Left renal pelvis (tissue), 4 donors: ENCODE results near the gene ZNF718. TPM values are rescaled to one million over a fixed set of nuclear protein-coding genes. Genes with fewer than 3 reads are reported as not detected.
"Not testable (repeated sequence)": the region's sequence is repeated elsewhere in the genome, so short reads cannot be mapped to it uniquely, and the experiment has no call there.

Experiments
- DNase-seq, 4 donors: peaks; one replicate each; pipeline ENCODE4 v3.0.0-alpha.2; 2013; ENCODE audit warnings: low read depth in 4 of 4, low spot score in 3 of 4
- polyA plus RNA-seq, 4 donors: library from polyadenylated mRNA; unstranded; fragments of 120-200 nt; gene quantifications; one replicate each; pipeline ENCODE4 v1.2.1, GENCODE V29; 2013; ENCODE audit not compliant: insufficient read length in 4 of 4

Gene ZNF718
- polyA plus RNA-seq, 4 donors: 8.6 to 16.9 (median 11.0) TPM

- no peak for DNase-seq
Measured at GRCh38 chr4:147233-147632, 22.9 kb downstream of the ZNF718 start.

DNA sequence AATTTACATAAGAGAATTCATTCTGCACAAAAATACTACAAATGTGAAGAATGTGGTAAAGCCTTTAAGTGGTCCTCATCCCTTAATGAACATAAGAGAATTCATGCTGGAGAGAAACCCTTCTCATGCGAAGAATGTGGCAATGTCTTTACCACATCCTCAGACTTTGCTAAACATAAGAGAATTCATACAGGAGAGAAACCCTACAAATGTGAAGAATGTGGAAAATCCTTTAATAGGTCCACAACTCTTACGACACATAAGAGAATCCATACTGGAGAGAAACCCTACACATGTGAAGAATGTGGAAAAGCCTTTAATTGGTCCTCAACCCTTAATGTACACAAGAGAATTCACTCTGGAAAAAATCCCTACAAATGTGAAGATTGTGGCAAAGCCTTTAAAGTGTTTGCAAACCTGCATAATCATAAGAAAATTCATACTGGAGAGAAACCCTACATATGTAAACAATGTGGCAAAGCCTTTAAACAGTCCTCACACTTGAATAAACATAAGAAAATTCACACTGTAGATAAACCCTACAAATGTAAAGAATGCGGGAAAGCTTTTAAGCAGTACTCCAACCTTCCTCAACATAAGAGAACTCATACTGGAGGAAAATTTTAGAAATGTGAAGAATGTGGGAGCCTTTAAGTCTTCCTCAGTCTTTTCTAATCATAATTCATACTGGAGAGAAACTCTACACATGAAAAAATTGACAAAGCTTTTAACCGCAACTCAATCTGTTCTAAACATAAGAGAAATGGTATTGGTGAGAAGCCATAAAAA, 37.4 kb downstream of the ZNF718 start:
- DNase-seq: no peak

GRCh38 chr4:169640-170039, 45.3 kb downstream of the ZNF718 start:
- DNase-seq: not testable (repeated sequence)

GRCh38 chr4:171318-171717, 47.0 kb downstream of the ZNF718 start:
- DNase-seq: not testable (repeated sequence)

GRCh38 chr4:173666-174314, 49.5 kb downstream of the ZNF718 start:
- no peak for DNase-seq

DNA sequence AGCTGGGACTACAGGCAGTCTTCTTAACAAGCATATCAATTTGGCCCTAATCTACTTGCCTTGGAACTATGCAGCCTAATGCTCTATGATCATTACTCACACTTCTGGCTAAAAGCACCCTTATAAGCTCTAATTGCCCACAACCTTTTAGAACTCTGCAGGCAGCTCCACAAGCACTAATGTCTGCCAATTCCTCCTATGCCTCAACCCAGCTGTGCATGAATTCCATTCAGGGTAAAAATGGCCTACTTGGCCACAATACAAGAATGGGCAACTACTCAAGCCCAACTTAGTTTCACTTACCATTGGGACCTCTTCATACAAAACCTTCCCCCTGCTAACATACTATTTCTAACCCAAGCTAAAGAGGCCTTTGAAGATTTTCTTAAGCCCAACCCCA, 51.7 kb downstream of the ZNF718 start:
- DNase-seq: no peak

GRCh38 chr4:176995-177394, 52.7 kb downstream of the ZNF718 start:
- DNase-seq: no peak

- DNase-seq: not testable (repeated sequence)
Measured at GRCh38 chr4:182225-182624, 57.9 kb downstream of the ZNF718 start.

DNA sequence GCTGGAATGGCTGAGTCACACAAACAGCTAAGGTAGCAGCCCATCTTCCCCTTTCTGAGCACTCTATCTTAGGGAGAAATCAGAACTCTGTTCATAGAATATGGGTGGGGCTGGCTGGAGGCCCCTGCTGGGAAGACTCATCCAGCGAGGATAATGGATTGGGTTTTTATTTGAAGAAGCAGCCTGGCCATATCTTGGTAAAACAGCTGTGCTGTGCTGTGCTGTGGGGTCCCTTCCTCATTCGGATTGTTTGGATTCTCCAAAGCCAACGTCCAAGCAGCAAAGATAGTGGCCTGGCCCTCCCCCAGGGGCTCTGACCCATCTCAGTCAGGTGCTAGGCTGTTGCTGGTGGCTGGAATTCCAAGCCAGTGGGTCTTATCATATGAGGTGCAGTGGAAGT, 63.8 kb downstream of the ZNF718 start:
- DNase-seq: no peak

GRCh38 chr4:195159-195558, 70.9 kb downstream of the ZNF718 start:
- DNase-seq: not testable (repeated sequence)

GRCh38 chr4:200936-201335, 76.6 kb downstream of the ZNF718 start:
- no peak for DNase-seq

DNA sequence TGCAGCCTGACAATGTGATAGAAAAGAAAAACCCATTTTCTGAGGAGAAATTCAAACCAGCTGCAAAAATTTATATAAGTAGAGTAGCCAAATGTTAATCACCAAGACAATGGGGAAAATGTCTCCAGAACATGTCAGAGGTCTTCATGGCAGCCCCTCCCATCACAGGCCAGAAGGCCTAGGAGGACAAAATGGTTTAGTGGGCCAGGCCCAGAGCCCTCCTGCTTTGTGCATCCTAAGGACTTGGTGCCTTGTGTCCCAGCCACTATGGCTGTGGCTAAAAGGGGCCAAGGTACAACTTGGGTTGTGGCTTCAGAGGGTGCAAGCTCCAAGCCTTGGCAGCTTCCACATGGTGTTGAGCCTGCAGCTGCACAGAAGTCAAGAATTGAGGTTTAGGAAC, 78.5 kb downstream of the ZNF718 start:
- not testable (repeated sequence) for DNase-seq

- DNase-seq: no peak
Measured at GRCh38 chr4:205097-205756, 80.9 kb downstream of the ZNF718 start.

DNA sequence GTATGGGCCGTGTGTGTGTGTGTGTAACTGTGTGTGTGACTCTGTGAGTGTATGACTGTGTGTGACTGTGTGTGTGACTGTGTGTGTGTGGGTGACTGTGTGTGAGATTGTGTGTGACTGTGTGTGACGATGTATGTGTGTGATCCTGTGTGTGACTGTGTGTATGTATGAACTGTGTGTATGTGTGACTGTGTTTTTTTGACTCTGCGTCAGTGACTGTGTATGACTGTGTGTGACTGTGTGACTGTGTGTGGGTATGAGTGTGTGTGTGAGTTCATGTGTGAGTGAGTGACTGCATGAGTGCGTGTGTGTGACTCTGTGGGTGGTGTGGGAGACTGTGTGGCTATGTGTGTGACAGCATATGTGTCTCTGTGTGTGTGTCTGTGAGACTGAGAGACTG, 81.8 kb downstream of the ZNF718 start:
- no peak for DNase-seq

GRCh38 chr4:208416-209096, 84.3 kb downstream of the ZNF718 start:
- not testable (repeated sequence) for DNase-seq

DNA sequence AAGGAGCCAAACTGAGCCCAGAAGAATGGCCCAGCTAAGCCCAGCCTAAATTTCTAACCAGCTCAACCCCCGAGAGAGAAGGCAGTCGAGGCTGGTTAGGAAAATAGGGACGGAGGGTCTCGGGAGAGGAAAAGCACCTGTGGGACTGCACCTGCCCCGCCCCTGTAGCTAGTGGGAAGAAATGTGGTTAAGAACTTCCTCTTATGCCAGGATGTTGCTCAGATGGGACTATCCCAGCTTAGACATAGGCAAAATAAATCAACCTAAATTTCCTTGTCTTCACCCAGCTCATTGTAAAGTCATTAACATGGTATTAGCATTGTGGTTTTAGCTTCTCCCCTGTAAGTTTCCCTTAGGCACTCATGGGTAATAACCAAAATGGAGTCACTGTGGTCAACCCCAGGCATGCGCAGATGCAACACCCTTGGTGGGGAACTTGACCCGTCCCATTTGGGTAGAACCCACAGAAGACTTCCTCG, 86.8 kb downstream of the ZNF718 start:
- no peak for DNase-seq

GRCh38 chr4:212438-213188, 88.3 kb downstream of the ZNF718 start:
- peak; percentile 44 to 81 (median 68) for DNase-seq

DNA sequence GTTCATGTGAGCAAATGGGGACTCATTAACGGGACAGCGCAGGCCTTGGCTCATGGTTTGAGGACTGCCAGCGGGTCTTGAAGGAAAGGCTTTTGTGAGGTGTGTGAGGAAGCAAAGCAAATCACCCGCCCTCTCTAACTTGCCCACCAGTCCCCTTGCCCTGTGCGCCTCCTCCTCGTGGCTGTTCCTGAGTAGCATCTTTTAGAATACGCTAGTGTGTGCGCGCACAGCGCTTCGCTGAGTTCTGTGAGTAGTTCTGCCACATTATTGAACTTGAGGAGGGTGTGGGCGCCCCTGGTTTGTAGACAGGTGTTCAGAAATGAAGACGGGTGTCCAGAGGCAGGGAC, 88.9 kb downstream of the ZNF718 start:
- DNase-seq: peak in 2 of 4 donors; percentile 9 to 12
